Measurements from ENCODE around the gene SLIT3. TPM values are rescaled to one million over a fixed set of nuclear protein-coding genes. Genes with fewer than 3 reads are reported as not detected.
A peak's percentile ranks its signal among the peaks of the same experiment; 100 is the strongest.

Gene SLIT3
- total RNA-seq, 1 donor from 2014 or later: 0.22 TPM

DNA sequence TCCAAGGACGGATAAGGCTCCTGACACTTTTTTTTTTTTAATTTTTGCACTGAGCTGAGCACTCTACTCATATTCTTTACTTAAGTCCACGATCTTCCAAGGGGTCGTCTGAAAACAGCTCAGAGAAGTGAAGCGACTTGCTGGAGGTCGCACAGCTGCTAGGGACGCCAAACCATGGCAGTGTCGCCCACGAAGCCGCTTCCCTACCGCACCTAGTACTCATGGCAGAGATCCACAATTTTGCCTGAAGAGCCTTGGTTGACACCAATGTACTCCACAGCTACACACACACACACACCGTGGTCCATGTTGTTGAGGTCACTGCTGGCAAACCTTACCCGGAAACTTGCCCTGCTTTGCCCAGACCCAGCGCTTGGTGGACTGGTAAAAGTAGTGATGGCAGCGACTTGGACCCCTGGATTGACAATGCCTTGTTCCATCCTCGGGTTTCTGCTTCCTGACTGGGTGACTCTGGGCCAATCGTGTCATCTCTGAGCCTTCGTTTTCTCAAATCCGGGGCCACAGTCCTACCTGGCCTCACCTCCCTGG is 521 bp upstream of the SLIT3 start:
- Mint-ChIP-seq H3K4me3 (peak overlapping the region; percentile 86), H3K27me3 (ENCODE audit: insufficient read depth, low read depth) (peaks cover 11% of the 10 kb centered on the region), H3K4me1 (peaks cover 47% of the 10 kb centered on the region), H3K36me3 (no peaks in the 10 kb centered on the region), H3K9me3 (peaks cover 2% of the 10 kb centered on the region), H3K27ac (peak overlapping the region; percentile 15)
- Histone ChIP-seq H3K79me2 (ENCODE audit: low read depth) (no peaks in the 10 kb centered on the region), H3K9ac (no peak overlapping the region), H4K20me1 (ENCODE audit: low read depth) (no peaks in the 10 kb centered on the region), H3K36me3 (no peaks in the 10 kb centered on the region), H3K4me3 (peak overlapping the region; percentile 59), H3K4me1 (peaks cover 9% of the 10 kb centered on the region), H3F3A (ENCODE audit: low read depth) (peaks cover 8% of the 10 kb centered on the region), H2AFZ (replicated peaks) (peak overlapping the region; percentile 10), H3K9me3 (ENCODE audit: low read depth) (no peaks in the 10 kb centered on the region), H3K4me2 (peak overlapping the region; percentile 96), H3K27me3 (peaks cover 83% of the 10 kb centered on the region), H3K27ac (no peak overlapping the region)
- TF ChIP-seq EZH2 (IDR thresholded peaks at IDR 0.05) (no peak), EZH2phosphoT487 (IDR thresholded peaks at IDR 0.05) (no peak)
- TF ChIP-seq, protein P1, sequence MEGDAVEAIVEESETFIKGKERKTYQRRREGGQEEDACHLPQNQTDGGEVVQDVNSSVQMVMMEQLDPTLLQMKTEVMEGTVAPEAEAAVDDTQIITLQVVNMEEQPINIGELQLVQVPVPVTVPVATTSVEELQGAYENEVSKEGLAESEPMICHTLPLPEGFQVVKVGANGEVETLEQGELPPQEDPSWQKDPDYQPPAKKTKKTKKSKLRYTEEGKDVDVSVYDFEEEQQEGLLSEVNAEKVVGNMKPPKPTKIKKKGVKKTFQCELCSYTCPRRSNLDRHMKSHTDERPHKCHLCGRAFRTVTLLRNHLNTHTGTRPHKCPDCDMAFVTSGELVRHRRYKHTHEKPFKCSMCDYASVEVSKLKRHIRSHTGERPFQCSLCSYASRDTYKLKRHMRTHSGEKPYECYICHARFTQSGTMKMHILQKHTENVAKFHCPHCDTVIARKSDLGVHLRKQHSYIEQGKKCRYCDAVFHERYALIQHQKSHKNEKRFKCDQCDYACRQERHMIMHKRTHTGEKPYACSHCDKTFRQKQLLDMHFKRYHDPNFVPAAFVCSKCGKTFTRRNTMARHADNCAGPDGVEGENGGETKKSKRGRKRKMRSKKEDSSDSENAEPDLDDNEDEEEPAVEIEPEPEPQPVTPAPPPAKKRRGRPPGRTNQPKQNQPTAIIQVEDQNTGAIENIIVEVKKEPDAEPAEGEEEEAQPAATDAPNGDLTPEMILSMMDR (IDR thresholded peaks at IDR 0.05): no peak
- peak; percentile 21 for DNase-seq (ENCODE audit: low spot score)

DNA sequence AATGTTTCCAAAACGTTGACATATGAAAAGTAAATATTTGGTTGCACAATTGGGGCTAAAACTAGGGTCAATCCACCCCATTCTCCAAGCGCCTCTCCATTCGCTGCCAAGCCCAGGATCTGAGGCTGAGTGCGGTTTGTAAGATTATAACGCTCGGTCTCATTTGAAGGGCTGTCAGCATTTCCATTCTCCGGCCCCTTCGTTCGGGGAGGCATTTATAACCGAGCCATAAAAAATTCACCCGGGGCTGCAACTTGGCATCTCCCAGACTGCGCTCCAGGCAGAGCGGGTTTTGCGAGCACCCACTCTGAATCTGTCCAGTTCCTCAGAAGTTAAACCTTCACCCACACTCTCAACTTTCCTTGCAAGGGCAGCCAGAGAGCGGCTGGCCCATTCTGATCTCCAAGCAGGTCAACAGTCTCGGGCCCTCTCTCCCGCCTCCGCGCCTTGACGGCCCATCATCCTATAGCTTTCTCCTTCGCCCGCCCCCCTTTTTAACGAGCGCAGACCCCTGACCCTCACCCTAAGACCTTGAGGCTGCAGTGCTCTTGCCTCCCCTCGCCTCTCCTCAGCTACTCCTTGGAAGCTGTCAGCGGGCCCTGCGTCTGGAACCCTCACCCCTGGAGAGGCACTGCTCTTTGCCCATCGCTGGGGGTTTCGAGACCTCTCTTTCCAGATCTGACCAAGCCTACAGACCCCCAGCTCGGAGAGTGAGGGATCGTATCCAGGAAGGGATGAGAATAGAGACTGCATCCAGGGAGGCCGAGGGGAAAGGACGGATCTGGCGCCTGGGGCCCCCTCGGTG is 1.1 kb downstream of the SLIT3 start:
- peak; percentile 32 for DNase-seq (ENCODE audit: low spot score)
- H3K4me1 Mint-ChIP-seq: peaks cover 51% of the 10 kb centered on the region
- no peak overlapping the region for H3K27ac Mint-ChIP-seq
- Histone ChIP-seq H3K79me2 (ENCODE audit: low read depth) (no peaks in the 10 kb centered on the region), H3F3A (ENCODE audit: low read depth) (peaks cover 8% of the 10 kb centered on the region), H2AFZ (replicated peaks) (peak overlapping the region; percentile 69), H3K4me2 (peak overlapping the region; percentile 96), H3K27ac (no peak overlapping the region), H3K9me3 (ENCODE audit: low read depth) (no peaks in the 10 kb centered on the region), H3K27me3 (peaks cover 84% of the 10 kb centered on the region), H3K36me3 (no peaks in the 10 kb centered on the region), H4K20me1 (ENCODE audit: low read depth) (no peaks in the 10 kb centered on the region), H3K9ac (no peak overlapping the region), H3K4me1 (peaks cover 9% of the 10 kb centered on the region), H3K4me3 (peak overlapping the region; percentile 59)
- peaks cover 2% of the 10 kb centered on the region for H3K9me3 Mint-ChIP-seq
- peaks cover 11% of the 10 kb centered on the region for H3K27me3 Mint-ChIP-seq (ENCODE audit: insufficient read depth, low read depth)
- peak; percentile 38 for TF ChIP-seq EZH2phosphoT487 (IDR thresholded peaks at IDR 0.05)
- TF ChIP-seq, protein P1 (IDR thresholded peaks at IDR 0.05): no peak
- peak overlapping the region; percentile 90 for H3K4me3 Mint-ChIP-seq
- H3K36me3 Mint-ChIP-seq: no peaks in the 10 kb centered on the region

DNA sequence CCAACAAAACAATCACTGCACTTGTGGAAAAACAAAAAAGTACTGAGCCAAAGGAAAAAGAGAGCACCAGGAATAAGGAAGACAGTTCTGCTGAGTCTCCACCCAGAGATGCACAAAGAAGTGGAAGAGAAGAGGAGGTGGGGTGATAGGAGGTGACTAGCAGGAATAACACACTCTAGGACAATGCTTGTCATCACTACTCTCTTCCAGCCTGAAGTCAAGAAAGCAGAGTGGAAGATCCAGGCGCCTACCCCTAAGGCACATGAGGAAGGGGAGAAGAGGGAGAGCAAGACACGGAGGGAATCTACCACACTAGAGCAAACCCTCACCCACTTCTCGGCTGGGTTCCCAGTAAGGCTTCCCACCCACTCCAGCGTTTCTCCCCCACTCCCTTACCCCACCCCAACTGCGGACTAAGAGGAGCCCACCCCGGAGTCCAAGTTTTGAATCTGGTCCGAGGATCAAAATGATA is 1.7 kb downstream of the SLIT3 start:
- Histone ChIP-seq H3K9ac (no peak overlapping the region), H3K4me1 (peaks cover 9% of the 10 kb centered on the region), H3K79me2 (ENCODE audit: low read depth) (no peaks in the 10 kb centered on the region), H3K9me3 (ENCODE audit: low read depth) (no peaks in the 10 kb centered on the region), H3K36me3 (no peaks in the 10 kb centered on the region), H3K4me2 (no peak overlapping the region), H3K27me3 (peaks cover 79% of the 10 kb centered on the region), H4K20me1 (ENCODE audit: low read depth) (no peaks in the 10 kb centered on the region), H3K4me3 (no peak overlapping the region), H2AFZ (replicated peaks) (no peak overlapping the region), H3K27ac (no peak overlapping the region), H3F3A (ENCODE audit: low read depth) (peaks cover 8% of the 10 kb centered on the region)
- no peak for DNase-seq (ENCODE audit: low spot score)
- Mint-ChIP-seq H3K4me1 (peaks cover 47% of the 10 kb centered on the region), H3K27ac (no peak overlapping the region), H3K4me3 (peak overlapping the region; percentile 90), H3K36me3 (no peaks in the 10 kb centered on the region), H3K27me3 (ENCODE audit: insufficient read depth, low read depth) (peaks cover 11% of the 10 kb centered on the region), H3K9me3 (no peaks in the 10 kb centered on the region)
- TF ChIP-seq, protein P1 (IDR thresholded peaks at IDR 0.05): no peak
- no peak for TF ChIP-seq EZH2phosphoT487 (IDR thresholded peaks at IDR 0.05)
- TF ChIP-seq EZH2 (IDR thresholded peaks at IDR 0.05): no peak
